SIG-M5 treated with dmso at 0.1 percent for 504 hours (cell line): ENCODE measurements around the gene CYP46A1.

ENCODE experiments used
- DNase-seq: peaks from one replicate; lab custom pipeline; 2025; ENCODE audit not compliant: unreplicated experiment; lab: John Stamatoyannopoulos, UW

The CYP46A1 gene

GRCh38 chr14:99727096-99727870 is 43.2 kb downstream of the CYP46A1 start:
- no peak for DNase-seq

GRCh38 chr14:99728231-99728920 is 44.3 kb downstream of the CYP46A1 start:
- no peak for DNase-seq

DNA sequence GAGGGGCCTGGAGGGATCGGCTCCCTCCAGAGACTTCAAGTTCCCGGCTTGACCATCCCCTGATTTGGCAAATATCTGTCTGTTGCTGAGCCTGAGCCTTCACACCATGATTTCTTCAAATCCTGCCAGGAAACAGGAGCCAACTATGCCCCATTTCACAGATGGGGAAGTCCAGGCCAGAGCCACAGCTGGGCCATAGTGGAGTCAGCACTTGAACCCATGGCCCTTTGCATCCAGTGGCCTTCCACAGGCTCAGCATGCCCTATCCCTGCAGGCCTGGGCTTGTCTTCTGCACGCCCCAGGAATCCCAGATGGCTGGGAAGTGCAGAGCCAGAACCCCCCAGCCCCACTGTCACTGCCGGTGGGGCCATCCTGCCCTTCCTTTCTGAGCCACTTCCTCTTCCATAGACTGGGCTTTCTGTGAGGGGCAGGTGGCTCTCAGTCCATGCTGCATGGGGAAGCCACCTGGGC is 44.9 kb downstream of the CYP46A1 start:
- DNase-seq = no peak

- DNase-seq = peak; percentile 20
Measured at GRCh38 chr14:99729991-99730875, 46.1 kb downstream of the CYP46A1 start.

DNA sequence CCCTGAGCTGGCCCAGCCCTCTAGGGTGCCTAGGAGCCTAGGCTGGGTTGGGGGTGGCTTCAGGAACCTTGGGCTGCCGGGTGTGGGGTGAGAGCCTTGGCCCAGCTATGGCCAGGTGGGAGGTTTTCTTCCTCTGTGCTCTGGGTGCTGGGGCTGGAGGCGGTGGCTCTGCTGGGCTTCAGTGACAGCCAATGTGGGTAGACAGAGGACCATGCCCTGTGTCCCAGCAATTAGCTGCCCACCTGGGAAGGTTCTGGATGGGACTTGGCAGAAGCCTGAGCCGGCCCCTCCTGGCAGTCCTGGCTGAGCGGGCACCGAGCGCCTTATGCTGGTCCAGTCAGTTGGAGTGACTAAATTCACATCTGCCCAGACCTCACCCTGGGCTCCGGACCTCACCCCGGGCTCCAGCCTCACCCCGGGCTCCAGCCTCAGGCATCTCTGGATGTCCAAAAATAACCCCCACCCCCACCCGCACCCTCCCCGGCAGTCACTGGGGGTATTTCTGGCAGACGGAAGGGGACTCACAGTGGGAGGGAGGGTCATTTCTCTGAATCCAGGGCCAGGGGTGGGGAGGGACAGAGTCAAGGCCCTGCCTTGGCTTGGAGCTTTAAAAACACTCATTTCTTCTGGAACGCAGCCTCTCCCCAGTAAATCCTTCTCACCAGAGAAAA is 46.9 kb downstream of the CYP46A1 start:
- DNase-seq = no peak

DNA sequence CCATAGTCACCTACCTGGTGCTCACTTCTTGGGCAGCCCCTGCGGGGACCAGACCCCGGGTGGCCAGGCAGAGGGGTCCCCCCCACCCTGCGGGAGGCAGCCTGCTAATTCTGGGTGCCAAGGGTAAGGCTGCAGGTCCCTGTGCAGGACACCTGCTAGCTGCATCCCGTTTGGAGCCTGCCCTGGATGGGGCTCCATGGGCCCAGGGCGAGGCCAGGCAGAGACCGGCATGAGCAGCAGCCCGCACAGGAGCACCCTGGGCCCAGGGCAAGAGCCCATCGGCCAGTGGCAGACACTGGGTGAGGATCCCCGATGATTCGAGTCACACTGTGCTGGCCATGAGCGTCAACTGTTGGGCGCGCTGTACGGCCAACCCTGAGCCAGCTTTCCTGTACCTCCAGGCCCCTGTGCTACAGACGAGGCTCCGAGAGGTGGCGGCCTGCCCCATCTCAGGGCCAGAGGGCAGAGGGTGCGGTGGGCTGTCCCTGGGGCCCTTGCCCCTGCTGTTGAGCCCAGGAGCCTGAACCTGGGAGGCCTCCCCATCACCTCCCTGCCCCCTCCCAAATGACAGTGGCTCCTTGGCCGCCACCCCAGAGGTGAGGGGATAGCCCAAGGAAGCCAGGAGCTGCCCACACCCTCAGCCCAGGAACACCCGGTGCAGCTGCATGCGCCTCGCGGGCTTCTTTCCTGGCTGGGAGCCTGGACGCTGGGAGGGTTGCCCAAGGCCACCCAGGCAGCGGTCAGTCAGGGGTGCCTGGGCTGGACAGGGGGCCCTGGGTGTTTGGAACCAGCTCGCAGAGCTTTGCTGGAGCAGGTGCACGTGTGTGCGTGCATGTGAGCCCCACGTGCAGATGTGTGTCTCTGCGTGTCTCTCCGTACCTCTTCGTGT is 47.7 kb downstream of the CYP46A1 start:
- DNase-seq = no peak

DNA sequence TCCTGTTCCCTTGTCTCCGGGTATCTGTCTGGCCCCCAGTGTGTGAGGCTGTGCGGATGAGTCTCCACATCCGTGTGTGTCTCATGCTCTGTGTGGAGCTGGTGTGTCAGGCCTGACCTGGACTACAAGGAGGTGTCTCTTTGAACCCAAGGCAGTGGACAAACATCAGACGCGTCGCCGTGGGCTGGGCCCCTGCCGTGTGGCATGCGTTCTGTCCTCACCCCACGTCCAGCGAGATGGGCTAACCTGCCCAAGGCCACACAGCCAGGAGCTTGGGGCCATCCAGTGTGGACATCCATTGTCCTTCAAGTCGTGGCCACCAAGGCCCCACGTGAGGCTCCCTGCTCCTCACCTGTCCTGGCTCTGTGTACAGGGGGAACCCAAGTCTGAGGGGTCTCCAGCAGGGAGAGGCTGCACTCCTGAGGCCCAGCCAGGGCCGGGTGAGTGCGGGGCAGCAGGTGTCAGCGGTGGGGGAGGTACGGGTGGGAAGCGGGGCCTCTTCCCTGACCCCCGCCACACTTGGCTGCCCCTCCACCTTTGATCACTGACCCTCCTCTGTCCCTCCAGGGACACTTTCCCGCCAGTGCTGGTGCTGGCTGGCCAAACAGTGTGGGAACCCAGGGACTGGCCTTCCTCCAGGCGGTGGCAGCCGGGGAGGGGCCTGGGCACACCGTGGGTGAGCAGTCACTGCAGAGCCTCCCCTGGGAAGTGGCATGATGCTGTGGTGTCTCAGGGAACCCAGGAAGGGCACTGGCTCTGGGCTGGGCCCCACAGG is 48.5 kb downstream of the CYP46A1 start:
- DNase-seq = no peak

GRCh38 chr14:99733211-99733539 is 49.1 kb downstream of the CYP46A1 start:
- no peak for DNase-seq

- no peak for DNase-seq
Measured at GRCh38 chr14:99733540-99734405, 49.7 kb downstream of the CYP46A1 start.

- no peak for DNase-seq
Measured at GRCh38 chr14:99734406-99735051, 50.4 kb downstream of the CYP46A1 start.

DNA sequence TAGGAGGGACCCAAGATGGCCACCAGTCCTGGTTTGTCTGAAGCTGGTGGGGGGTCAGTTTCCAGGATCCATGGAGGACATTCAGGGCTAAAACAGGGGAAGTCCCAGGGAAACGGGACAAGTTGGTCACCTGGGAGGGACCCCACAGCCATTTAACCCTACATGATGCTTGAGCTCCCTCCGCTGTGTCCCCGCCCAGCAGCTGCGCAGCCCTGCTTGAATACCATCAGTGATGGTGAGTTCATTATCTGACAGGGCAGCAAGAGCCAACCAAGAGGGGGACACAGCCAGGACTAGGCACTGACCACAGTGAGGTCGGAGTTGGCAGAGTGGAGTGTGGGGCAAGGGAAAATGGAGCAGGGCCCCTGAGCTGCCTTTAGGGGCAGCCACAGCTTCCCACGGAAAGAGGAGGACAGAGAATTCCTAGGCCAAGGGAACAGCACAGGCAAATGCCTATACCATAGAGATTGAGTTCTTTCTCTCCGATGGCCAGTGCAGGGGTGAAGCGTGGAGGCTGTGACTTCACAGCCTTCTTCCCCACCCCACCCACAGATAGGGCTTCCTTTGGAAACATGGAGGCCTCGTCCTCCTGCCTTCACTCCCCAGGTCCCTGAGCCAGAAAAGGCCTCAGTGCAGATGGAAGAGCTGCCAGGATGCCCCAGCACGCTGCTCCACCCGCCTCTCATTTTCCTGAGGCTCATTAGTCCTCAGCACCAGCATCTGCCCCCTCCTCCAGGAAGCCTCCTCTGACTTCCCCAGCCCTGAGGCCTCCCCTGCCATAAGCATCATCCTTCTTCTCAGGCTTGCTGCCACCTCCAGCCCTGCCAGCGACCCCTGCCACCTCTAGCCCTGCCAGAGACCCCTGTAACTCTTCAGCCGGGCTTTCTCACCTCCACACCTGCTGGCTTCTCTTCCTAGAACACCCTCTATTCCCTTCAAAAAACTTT is 51.4 kb downstream of the CYP46A1 start:
- DNase-seq = no peak

GRCh38 chr14:99736603-99737371 is 52.7 kb downstream of the CYP46A1 start:
- DNase-seq = peak; percentile 34

DNA sequence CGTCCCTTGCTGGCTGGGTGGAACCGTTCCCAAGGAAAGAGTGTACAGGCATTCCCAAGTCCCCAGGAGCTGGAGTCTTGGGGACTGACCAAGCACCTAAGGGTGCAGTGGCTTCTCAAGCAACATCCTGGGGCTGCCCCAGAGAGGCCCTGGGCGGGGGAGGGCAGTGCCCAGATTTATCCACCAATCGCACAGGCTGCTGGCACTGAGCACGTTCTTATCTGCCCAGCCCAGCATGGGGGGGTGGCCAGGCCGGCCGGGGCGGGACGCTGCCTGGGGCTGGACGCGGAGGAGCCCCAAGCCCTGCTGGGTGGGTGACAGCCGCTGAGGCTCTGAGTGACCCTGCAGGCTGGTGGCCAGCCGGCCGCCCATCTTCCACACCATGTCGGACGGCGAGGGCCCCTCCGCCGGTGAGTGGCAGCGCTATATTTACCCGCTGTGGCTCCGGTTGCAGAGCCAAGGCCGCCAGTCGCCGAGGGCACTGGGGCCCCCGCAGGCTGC is 53.4 kb downstream of the CYP46A1 start:
- DNase-seq = no peak

GRCh38 chr14:99737956-99738667 is 54.0 kb downstream of the CYP46A1 start:
- DNase-seq = no peak

GRCh38 chr14:99740411-99740810 is 56.3 kb downstream of the CYP46A1 start:
- DNase-seq = no peak
